ENCODE measurements around the gene UBAC2.

DNA sequence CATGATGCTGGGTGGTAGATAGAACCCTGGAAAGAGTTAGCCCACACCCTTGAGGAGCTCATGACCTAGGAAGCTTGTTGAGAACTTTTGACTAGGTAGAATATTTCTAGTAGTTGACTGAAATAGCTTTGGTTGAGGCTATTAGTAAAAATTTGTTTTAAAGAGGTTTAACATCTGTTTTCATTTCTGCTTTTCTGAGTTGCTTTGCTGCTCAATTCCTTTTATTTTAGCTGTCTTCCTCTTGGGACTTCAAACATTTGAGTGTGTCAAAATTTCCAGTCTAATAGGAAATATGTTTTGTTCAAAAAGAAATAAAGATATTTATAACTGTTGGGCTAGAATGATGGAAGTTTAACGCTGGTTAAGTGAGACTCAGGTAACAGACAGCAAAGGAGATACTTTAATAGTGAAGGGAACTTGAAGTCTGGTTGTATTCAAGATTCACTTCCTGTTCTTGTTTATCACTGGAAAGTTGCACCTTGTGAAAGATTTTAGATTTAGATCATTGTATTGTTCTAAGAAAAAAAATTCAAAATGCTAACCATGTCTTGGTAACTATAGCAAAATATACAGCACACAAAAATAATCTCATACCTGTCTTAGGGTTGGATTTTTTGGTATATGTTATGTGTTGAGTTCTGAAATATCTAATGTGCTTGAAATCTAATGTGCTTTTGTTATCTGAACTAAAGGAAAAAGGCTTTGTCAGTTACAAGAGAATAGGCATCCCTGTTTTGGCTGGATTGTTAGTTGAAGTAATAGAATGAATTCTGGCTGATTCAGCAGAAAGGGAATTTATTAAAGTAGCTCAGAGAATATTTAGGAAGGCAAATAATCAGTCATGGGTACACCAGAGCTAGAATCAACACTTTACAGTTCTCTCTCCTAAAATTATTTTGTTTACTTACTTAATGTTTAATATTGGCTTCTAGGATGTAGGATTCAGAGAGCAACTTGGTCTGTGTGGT, 81.9 kb downstream of the UBAC2 start:
- TF ChIP-seq, protein P1, sequence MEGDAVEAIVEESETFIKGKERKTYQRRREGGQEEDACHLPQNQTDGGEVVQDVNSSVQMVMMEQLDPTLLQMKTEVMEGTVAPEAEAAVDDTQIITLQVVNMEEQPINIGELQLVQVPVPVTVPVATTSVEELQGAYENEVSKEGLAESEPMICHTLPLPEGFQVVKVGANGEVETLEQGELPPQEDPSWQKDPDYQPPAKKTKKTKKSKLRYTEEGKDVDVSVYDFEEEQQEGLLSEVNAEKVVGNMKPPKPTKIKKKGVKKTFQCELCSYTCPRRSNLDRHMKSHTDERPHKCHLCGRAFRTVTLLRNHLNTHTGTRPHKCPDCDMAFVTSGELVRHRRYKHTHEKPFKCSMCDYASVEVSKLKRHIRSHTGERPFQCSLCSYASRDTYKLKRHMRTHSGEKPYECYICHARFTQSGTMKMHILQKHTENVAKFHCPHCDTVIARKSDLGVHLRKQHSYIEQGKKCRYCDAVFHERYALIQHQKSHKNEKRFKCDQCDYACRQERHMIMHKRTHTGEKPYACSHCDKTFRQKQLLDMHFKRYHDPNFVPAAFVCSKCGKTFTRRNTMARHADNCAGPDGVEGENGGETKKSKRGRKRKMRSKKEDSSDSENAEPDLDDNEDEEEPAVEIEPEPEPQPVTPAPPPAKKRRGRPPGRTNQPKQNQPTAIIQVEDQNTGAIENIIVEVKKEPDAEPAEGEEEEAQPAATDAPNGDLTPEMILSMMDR (IDR thresholded peaks at IDR 0.05), result no peak
- TF ChIP-seq EZH2phosphoT487 (IDR thresholded peaks at IDR 0.05), result no peak
- no peak for TF ChIP-seq EZH2 (IDR thresholded peaks at IDR 0.05)

All from neural progenitor cell (in vitro differentiated cells).